22Rv1 (cell line): ENCODE results near the gene ADGRD2.

Experiments used
- H3K27ac ChIP-seq: fragments of 450-650 bp; 2 replicates; pipeline ENCODE4 v1.5.1; 2017
- ZFX ChIP-seq: fragments of 450-650 bp; IDR thresholded peaks from 2 replicates; pipeline ENCODE4 v1.6.1; 2017; ENCODE audit warnings: antibody characterized with exemption, borderline replicate concordance
- TF ChIP-seq, protein P1 (sequence below): fragments of 450-650 bp; IDR thresholded peaks from 2 replicates; pipeline ENCODE4 v1.5.1; 2017; ENCODE audit warnings: mild to moderate bottlenecking

Gene ADGRD2

DNA sequence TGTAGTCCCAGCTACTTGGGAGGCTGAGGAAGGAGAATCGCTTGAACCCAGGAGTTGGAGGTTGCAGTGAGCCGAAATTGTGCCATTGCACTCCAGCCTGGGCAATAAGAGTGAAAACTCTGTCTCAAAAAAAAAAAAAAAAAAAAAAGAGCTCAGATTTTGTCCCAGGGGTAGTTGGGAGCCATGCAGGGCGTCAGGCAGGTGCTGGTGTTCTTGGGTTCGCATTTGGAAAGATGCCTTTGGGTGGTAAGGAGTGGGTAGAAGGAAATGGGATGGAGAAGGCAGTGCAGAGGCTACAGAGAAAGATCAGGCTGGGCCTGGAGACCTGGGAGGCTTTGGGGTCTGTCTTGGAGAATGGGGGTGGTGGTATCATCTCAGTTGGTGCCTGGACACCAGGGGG, 23.9 kb downstream of the ADGRD2 start:
- H3K27ac ChIP-seq: no peak overlapping the region
- TF ChIP-seq, protein P1, sequence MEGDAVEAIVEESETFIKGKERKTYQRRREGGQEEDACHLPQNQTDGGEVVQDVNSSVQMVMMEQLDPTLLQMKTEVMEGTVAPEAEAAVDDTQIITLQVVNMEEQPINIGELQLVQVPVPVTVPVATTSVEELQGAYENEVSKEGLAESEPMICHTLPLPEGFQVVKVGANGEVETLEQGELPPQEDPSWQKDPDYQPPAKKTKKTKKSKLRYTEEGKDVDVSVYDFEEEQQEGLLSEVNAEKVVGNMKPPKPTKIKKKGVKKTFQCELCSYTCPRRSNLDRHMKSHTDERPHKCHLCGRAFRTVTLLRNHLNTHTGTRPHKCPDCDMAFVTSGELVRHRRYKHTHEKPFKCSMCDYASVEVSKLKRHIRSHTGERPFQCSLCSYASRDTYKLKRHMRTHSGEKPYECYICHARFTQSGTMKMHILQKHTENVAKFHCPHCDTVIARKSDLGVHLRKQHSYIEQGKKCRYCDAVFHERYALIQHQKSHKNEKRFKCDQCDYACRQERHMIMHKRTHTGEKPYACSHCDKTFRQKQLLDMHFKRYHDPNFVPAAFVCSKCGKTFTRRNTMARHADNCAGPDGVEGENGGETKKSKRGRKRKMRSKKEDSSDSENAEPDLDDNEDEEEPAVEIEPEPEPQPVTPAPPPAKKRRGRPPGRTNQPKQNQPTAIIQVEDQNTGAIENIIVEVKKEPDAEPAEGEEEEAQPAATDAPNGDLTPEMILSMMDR: no peak
- TF ChIP-seq ZFX: no peak

DNA sequence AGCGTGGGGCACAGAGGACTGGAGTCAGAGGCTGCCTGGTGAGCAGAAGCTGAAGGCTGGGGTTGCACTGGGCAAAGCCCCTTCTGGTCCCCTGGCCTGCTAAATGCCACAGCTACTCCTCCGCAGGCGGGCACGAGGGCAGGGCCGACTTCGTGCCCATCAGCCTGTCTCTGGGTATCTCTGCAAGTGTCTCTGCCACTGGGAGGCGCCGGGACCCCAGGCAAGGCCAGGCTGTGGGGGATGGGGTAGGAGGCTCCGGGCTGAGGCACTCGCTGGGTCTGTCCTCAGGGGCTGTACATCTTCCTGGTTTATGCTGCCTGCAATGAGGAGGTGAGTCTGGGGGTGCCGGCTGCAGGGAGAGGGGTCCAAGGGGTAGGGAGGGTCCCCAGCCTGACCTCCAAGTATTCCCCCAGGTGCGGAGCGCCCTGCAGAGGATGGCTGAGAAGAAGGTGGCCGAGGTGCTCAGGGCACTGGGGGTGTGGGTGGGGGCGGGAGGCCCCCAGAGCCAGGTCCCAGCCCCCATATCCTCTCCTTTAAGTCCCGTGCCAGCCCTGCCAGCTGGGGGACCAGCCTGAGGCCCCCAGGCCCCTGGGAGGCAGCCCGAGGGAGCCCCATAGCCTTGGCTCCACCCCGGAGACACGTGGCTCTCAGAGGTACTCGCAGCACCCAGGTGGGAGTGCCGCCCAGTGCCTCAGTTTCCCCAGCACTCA, 25.1 kb downstream of the ADGRD2 start:
- no peak for TF ChIP-seq ZFX
- TF ChIP-seq, protein P1: no peak
- H3K27ac ChIP-seq: no peak overlapping the region

DNA sequence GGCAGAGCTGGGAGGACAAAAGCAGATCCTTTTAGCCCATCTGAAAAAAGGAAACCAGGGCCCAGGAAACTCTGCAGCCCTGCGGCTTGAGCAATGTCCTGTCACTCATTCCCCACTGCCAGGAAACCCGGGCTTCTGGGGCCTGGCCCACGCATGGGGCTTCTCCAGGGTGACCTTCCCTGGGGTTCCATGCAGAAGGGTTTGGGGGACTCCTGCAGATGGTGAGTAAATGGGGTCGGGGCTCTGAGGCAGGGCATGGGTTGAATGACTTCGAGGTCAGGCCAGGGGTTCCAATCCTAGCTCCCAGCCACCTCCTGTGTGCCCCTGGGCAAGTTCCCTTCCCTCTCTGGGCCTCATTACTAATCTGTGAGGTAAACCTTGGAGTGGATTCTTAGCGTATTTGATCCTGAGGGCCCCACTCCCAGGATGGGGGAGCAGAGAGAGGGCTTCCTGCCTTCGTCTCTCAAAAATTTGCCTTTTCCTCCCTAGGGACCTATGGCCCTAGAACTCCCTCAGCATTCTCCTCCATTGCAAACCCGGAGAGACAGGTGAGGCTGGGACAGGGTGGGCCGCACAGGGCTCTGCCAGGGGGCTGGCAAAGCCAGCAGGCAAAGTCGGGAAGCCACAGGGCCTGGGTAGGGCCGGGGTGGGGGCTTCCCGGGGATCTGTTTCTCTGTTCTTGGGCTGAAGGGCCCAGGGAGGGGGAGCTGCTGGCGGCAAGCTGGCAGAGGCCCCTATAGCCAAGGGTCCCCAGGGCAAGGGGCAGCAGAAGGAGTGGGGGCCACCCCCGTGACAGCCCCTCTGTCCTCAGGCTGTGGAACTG, 25.8 kb downstream of the ADGRD2 start:
- no peak overlapping the region for H3K27ac ChIP-seq
- no peak for TF ChIP-seq ZFX
- TF ChIP-seq, protein P1: no peak

DNA sequence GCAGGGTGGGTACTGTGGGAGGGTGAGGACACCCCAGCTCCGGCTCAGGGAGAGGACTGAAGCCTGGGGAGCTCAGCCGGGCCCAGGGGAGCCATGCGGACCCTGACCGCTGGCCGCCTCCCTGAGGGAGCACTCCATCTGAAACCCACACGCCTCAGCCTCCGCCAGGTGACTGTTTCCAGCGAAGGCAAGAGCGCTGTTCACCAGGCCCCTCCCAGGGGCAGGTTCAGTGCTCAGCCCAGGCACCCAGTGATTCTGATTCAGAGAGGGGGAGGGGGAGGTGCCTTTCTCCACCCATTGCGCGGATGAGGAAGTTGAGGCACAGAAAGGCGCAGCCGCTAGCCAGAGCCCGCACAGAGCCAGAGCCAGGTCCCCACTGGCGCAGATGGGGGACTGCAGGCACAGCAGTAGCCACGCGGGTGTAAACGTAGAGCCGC, 27.0 kb downstream of the ADGRD2 start:
- H3K27ac ChIP-seq: no peak overlapping the region
- TF ChIP-seq ZFX: no peak
- TF ChIP-seq, protein P1: no peak

DNA sequence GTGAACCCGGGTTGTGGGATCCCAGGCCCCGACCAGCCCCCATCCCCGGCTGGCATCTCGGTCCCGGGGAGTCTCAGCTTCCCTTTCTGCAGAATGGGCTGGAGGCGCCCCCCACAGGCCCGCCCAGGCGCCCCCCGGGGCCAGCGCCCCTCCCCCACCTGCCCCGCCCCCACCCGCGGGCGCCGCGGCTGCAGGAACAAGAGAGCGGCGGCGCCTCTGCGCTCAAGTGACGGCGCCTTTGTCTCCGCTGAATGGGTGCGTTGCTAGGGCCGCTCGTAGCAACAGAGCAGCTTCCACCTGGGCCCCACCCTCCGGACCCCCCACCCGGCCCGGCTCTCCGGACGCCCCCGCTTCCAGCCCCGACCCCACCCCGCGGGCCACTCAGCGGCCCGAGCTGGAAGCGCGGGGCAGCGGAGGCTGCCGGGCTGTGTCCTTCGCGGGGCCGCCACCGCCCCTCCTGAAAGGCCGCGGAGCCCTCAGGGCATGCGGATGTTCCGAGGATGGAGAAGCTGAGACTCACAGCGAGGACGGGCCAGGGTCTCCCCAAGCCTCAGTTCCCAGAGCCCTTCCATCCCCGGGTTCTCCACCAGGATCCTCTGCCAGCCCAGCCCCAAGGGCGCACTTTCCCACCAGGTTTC, 27.5 kb downstream of the ADGRD2 start:
- no peak overlapping the region for H3K27ac ChIP-seq
- TF ChIP-seq, protein P1: no peak
- TF ChIP-seq ZFX: no peak

DNA sequence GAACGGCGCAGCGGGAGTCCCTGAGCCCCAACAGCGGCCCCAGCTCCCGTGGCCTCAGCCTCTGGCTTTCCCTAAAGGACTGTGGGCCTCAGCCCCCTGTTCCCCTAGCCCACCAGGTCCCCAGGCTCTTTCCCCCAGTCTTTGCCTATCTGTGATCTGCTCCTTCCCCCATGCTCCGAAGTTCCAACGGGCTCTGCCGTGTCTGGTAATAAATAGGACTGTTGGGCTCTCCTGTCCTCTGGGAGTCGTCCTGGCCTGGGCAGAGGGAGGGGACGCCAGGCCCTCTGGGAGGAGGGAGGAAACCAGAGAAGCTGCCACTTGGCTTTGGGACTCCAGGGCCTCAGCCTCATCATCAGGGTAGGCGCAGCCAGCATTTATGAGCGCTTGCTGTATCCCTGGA, 28.1 kb downstream of the ADGRD2 start:
- TF ChIP-seq, protein P1: no peak
- TF ChIP-seq ZFX: no peak
- no peak overlapping the region for H3K27ac ChIP-seq
